GM18861 (cell line): ENCODE results near the gene TTC12.

Experiments used
- ATAC-seq: cut with Tn5 transposase; IDR thresholded peaks from one replicate; pipeline ENCODE4 v1.9.1; 2021; ENCODE audit not compliant: unreplicated experiment

The TTC12 gene

DNA sequence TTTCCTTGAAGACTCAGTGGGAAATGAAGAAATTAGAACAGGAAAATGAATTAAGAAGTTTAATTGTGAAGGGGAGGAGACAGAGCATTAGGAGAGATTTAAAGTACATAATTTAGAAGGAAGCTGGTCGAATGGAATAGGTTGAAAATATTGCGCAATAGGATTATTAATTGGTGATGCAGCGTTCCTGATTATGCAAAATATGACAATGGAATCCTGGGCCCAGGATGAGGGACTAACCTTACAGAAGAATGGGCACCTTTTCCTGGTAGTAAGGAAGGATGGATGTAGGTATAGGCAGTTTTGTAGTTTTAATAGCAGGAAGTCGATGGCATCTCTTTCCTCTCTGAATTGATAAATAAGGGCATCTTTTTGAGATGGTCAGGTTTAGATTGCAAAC lies 7.8 kb downstream of the TTC12 start:
- ATAC-seq: no peak

DNA sequence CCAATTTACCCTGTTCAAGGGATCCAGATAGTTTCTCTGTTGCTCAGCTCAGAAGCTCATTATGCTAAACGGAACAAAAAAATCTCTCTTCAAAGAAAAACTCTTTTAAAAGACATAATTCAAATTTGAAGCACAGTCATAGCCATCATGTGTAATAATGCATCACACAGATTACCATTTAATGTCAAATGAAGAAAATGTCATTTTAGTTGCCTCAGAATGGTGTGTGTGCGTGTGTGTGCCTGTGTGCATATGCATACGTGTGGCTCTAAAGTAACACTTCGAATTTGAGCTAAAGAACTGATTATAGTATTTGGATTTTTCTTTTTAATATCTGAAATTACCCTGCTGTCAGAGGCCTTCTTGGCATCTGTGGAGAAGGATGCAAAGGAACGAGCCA lies 9.9 kb downstream of the TTC12 start:
- ATAC-seq: no peak

DNA sequence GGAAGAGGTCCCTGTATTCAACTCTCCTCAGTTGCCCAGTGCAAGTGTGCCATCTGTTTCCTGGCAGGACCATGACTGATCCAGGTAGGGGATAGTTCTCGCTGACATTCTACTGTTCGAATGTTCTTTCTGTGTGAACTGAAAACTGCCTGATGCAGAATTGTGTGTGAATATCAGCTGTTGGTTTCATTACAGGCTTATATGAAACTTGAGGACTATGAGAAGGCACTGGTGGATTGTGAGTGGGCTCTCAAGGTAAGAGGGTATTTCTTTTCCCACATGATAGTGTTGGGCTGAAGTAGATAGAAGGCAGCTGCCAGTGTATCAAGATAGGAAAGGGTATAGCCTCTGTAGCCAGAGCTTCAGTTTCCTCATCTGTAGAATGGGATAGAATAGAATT lies 15.3 kb downstream of the TTC12 start:
- ATAC-seq: no peak

DNA sequence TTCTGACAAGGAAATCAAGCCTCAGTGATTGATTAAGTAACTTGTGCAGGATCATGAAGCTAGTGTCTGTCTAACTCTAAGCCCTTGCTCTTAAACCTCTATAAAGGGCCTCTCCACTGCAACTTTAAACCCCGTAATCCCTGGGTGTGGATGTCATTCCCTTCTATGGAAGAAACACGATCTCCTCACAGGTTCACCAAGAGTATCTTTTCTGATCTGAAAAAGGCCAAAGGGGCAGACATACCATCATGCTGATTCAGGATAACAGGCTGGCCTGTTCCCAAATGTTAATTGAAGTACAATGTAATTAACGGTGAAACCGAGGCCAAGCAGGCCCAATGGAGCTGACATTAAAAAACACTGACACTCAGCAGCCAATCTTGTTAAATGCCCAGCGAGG lies 17.1 kb downstream of the TTC12 start:
- ATAC-seq: no peak

DNA sequence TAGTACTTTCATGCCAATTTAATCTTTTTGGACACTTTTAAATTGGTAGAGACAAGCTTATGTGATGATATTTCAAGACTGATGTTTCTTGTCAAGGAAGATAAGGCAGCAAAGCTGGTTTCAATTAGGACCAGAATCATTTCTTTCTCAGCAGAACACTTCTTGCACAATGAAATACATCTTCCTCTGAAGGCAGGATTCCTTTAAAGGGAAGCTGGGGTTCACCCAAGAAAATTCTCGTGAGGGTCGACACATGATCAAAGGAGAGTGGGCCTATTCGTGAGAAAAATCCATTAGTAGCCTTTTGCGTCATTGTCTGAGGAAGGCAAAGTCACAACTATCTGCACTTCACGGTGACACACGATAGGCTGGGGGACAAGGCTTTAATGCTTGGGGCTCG lies 17.6 kb downstream of the TTC12 start:
- ATAC-seq: no peak

DNA sequence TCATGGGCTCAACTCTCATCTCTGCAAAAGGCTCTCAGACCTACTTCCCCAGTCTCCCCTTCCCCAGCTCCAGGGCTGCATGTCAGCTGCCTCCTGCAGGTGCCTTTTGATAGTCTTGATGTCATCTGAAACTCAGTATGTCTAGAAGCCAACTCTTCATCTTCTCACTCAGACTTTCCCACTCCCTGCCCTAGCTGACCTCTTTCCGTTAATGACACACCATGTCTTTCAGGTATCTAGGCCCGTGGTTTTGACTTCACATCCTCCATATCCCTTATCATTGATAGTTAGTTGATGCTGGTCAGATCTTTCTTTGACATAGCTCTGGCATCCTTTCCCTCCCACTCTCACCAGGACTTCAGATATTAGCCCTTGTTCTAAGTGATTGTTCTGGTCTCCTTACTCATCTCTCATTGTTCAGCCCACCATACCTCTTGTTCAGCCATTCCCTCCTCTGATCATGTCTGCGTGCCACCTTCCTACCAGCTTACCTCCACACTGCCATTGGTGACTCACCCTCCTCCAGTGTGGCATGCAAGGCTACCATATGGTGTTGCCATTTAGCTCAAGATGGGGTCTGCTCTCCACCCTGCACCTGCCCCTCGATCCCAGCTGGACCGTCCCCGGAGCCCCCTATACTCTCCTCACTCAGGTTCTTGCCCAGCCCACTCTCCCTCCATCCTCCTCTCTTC lies 18.4 kb downstream of the TTC12 start:
- no peak for ATAC-seq

DNA sequence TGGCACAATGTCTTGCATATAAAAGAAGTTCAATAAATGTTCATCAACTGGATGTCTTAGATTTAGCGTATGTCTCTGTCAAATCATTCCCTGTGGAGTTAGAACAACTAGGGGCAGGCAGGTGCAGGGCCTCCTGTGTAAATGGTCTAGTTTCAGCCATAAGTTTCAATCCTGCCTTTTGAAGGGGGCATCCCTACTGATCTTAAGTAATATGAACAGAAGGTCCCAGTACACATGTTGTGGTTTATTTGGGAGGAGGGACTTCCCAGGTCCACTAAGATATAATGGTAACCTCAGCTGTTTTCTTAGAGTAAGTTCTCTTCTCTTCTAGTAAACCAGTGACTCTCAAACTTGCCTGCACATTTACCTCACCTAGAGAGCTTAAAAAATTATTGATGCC lies 19.8 kb downstream of the TTC12 start:
- no peak for ATAC-seq

DNA sequence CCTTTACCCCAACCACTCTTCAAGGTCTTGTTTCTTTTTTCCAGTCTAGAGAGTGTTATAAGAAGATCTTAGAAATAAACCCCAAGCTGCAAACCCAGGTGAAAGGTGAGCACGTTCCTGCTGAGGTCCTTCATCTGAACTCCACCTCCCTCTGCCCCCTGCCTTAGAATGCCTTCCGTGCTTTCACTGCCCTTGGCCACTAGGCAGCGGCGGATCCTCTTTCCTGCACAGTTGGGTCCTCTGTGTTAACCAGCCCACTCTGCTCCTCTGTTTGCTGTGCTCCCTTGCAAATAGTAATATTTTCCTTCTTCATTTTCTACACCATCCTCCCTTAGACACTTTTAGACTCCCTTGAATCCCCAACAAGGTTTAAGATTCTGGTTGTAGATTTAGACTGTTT lies 24.3 kb downstream of the TTC12 start:
- ATAC-seq: no peak

DNA sequence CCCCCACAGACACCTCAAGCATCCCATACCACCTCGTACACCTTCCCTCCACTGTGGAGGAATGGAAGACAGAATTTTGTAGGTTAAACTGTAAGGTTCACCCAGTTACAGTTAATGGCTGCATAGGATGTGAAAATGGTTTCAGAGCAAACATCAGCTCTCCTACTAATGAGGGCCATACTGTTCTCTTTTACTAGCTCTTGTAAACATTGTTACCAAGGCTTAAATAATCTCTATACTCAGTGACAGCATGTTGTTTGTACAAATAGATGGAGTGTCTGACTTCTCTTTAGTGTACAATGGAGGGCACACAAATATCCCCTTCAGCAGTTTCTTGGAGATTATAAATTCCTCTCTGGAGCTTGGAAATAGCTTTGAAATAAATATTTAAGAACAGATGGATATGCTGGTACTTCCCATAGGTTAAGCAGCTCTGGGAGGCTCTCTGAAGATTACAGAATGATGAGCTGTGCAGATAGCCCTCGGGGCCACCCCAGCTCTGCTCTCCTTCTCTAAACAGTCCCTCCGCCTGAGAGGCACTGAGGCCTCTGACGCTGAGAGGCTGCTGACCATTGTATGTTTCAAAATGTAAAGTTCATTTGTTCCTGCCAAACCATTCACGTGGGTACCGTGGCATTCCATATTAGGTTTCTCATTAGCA lies 25.7 kb downstream of the TTC12 start:
- no peak for ATAC-seq

DNA sequence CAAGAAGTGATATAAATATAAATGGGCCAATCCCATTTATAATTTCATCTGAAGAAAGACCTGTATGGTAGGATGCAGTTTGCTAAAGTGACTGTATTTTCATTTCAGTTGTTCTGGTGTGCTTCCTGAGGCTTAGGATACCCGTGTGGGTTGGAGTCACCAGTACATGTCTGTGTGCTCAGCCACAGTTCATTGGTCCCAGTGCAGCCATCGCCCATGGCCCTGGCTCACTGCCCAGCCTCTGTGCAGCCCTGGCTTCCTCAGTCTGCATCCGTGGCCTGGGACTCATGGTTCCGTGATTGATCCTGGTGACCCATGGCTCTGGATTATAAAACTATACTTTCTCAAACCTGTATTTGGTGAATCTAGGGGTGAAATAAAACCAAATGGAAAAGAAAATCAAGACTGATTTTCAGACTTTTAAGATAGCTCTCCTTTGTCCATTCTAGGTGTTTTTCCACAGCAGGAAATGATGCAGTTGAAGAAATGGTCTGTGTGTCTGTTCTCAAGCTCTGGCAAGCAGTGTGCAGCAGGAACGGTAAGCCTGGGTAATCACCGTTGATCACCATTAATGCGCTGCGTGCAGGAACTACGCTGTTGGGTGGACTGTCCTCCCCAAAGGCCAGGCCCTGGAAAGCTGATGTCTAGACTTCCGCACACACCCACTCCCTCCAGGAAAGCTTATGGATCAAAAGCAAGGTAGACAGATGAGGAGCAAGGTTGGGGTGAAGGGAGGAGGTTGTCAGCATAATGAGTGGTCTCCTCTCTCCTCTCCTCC lies 27.2 kb downstream of the TTC12 start:
- ATAC-seq: no peak

DNA sequence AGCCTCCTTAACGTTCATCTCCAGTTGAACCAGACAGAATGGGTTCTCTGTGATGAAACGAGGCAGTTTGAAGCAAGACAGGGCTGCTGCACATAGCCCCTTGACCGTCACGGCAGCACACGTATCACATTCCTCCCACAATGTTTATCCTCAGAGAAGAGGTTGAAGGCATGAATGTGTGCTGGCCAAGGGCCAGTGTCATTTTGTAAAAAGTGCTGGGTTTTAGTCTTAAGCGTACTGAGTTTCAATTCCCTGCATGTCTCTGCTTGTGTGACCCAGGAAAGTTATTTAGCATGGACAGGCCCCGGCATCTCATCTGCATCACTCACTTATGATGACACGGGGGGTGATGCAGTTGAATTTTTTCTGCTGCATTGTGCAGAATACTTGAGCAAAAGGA lies 31.6 kb downstream of the TTC12 start:
- no peak for ATAC-seq

DNA sequence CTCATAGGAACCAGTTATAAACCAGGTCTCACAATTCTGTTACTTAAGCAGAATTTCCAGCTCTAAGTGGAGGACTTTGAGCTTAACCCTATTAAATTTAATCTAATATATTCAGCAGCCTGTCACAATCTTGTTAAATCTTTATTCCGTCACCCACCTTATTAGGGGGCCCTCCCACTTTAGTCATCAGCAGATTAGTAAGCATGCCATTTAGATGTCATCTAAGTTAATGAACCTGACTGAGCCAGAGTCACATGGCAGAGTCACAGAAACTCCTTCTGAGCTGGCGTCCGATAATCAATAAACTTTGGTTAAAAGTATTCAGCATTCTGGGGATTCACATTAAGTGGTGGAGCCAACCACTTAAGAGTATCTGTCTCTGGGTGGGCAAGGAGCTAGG lies 35.1 kb downstream of the TTC12 start:
- no peak for ATAC-seq

DNA sequence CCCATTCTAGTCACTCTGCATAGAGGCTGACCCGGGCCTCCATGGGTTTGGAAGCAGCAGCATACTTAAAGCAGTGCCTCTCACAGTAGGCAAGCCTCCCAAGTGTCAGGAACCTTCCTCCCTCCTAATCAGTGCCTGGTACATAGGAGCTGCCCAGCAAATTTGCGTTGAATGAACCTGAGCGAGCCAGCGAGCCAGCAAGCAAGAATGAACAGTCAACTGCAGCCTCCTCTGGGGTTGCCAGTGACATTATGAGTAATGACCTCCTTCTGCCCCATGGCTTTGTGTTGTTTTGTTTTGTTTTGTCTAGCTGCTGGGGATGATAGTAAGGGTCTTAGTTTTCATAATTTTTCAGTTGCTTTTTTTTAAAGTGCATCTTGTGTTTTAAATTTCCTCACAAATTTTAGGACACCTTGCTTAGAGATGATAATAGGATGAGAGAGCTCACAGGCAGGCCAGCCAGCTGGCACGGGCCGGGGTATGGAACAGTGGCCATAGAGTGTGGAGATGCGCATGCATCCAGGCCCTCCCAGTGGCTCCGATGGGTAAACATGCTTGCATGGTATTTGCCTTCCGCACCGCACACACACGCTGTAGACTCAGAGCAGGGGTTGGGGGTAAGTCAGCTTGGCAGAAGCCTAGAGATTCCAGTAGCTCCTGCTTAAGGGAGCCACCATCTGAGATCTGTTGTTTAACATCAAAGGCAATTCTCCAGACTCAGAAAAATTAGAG lies 36.1 kb downstream of the TTC12 start:
- ATAC-seq: no peak

DNA sequence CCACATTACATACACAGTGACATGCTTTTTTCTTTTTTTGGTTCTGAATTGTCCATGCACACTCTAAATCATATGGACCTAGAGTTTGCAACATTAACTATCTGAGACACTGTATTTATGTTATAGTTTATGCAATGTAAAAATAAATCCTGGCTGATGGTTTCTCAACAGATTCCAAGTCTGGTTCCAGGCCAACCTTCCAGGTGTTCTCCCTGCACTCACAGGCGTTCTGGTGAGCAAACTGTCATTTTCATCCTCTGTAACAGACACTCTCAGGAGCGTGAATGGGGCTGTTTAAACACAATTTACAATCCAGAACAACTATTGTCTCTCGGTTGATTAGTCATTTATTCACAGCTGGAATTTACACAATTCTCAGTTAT lies 36.7 kb downstream of the TTC12 start:
- ATAC-seq: no peak

DNA sequence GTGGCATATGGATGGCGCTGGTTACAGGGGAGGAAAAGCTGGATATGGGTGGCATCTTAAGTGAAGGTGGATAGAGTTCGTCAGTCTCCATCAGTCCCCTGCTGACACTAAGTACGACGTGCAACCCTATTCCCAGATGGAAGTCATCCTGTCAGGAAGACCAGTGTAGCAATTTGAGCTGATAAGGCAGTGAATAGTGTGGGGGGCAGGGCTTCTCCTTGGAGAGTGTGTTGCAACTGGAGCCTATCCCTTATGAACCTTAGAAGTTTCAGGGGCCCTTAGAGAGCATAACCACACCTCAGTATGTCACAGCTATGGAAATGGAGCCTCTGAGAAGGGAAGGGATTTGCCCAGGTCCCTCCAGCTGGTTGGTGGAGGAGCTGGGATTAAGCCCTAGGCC lies 37.1 kb downstream of the TTC12 start:
- no peak for ATAC-seq

DNA sequence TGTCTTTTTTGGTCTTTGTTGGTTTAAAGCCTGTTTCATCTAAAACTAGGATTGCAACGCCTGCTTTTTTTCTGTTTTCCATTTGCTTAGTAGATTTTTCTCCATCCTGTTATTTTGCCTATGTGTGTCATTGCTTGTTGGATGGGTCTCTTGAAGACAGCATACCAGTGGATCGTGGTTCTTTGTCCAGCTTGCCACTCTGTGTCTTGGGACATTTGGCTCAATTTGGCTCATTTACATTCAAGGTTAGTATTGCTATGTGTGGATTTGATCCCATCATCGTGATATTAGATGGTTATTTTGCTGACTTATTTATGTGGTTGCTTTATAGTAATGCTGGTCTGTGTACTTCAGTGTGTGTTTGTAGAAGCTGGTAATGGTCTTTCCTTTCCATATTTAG lies 41.8 kb downstream of the TTC12 start:
- ATAC-seq: no peak

DNA sequence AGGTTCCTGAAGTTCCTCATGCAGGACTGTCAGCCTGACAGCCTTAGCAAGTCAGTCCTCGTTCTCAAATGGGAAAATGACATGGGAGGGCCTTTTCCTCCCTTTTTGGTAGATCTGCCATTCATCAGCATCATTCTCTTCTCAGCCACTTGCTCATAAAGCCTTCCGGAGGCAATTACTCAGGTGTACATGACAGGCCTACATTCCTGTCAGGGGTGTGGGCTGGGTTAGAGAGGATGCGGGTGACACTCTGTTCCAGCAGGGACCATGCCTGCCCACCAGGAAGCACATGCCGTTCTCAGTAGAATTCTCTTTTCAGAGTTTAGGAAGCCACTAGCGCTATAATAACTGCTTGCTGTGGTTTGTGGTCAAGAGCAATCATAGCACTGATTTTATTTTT lies 49.0 kb downstream of the TTC12 start:
- no peak for ATAC-seq

DNA sequence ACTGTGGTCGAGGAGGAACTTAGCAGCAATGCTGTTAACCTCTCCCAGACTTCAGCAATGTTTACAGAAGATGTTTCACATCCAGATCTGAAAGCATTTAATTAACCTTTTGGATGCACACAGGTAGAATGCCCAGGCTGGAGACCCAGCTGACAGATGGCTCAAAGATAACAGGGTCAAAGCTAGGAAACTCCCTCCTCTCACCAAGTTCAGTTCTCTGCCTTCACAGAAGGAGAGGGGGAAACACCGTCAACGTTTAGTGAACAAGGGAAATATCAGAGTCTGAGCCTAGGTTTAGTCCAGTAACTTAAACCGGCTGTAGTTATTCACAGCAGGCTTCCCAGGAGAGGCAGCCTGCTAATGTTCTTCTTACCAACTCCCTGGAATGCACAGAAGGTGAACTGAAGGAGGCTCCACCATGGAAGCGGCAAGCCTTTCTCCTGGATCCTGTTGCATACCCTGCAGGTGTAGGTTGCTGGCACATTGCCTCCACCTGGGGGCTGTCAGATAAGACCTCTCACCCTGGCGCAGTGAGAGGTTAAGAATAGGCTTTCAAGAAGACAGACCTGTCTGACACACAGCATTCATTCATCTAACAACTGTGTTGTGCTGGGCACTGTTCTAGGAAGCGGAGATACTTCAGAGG lies 49.7 kb downstream of the TTC12 start:
- no peak for ATAC-seq

DNA sequence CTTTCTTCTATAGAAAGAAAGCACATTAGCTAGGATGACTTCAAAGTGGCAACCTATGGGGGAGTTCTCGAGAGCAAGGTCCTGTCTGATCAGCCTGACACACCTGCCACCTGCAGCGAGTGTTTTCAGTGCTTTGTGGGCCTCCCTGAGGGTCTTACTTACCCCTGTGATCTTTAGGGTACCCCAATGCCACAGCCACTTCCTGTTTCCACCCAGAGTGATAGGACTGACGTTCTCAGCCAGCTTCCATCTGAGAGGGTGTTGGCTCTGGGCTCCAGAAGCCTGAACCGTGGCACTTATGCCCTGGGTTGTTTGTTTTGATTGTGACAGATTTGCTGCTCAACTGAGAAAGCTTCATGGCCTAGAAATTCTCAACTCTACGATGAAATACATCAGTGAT lies 51.5 kb downstream of the TTC12 start:
- no peak for ATAC-seq

DNA sequence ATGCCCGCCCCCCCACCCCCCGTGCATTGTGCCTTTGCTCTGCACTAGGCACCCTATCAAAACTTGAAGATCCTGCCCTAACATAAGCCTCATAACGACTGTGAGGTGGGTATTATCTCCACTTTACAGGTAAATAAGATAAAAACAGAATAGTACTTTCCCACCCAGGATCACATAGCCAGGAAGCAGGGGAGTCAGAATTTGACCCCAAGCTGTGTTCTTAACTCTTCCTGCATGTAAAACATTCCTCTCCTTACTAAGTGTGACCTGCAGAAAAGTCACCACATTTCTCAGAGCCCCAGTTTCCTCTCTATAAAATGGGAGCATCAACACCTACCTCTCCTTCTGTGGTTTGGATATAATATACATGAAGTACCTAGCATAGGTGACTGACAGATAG lies 55.0 kb downstream of the TTC12 start:
- no peak for ATAC-seq

DNA sequence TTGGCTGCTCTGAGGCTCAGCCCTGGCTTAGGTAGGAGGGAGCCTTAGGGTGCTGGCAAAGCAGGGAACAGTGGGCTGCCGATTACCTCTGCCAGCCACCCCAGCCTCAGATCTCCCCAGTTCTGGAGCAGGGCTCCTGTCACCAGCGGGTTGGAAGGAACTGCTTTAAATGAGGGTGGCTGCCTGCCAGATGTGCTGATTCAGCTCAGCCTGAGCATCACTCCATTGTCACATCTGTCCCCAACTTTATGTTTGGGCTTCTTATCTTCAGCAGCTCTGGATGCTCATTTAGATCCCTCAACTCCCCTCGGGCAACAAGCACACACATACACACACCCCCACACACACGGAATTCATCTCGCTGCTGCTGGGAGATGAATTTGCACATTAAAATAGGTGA lies 56.3 kb downstream of the TTC12 start:
- no peak for ATAC-seq
